WTC11 (cell line): ENCODE data around the gene DHRS9. TPM values are rescaled to one million over a fixed set of nuclear protein-coding genes. Genes with fewer than 3 reads are reported as not detected.

Source experiments
- ATAC-seq: fragments of 200-7000 bp; cut with Tn5 transposase; 2 replicates; pipeline ENCODE4 v1.10.0; 2021; ENCODE audit warnings: mild to moderate bottlenecking, moderate library complexity
- CTCF ChIA-PET: fragments of 300-600 bp; sonication (Branson Sonifier 250); formaldehyde crosslinking; loops from one replicate; lab custom pipeline; 2021; ENCODE audit warnings: antibody characterized with exemption; lab: Charles Lee
- POLR2A ChIA-PET: fragments of 350-600 bp; sonication (Branson Sonifier 250); formaldehyde crosslinking; loops from one replicate; lab custom pipeline; 2021; ENCODE audit warnings: antibody characterized with exemption; lab: Charles Lee
- DNase-seq: peaks from one replicate; pipeline ENCODE4 v3.0.0; 2021; ENCODE audit warnings: low spot score
- H3K27ac Mint-ChIP-seq: 2 replicates; pipeline ENCODE4 v1.8.0; 2021; ENCODE audit warnings: mixed read lengths
- H3K27me3 Mint-ChIP-seq: 2 replicates; pipeline ENCODE4 v1.8.0; 2021; ENCODE audit warnings: low read depth, mild to moderate bottlenecking, moderate library complexity, mixed read lengths
- H3K36me3 Mint-ChIP-seq: 2 replicates; pipeline ENCODE4 v1.8.0; 2021; ENCODE audit warnings: mixed read lengths
- H3K4me1 Mint-ChIP-seq: 2 replicates; pipeline ENCODE4 v1.8.0; 2022; ENCODE audit warnings: mixed read lengths
- H3K4me3 Mint-ChIP-seq: 2 replicates; pipeline ENCODE4 v1.8.0; 2021; ENCODE audit warnings: mild to moderate bottlenecking, moderate library complexity, mixed read lengths
- H3K9me3 Mint-ChIP-seq: 2 replicates; pipeline ENCODE4 v1.8.0; 2021; ENCODE audit warnings: mixed read lengths
- AR ChIP-seq: fragments of 250-450 bp; sonication (Bioruptor Pico); IDR thresholded peaks from 2 replicates; pipeline ENCODE4 v1.9.0; 2021; ENCODE audit warnings: mild to moderate bottlenecking
- ARID4B ChIP-seq: sonication (generic); formaldehyde crosslinking; IDR thresholded peaks from 2 replicates; pipeline ENCODE4 v1.8.0; 2023; ENCODE audit warnings: missing genetic modification reagents, mild to moderate bottlenecking, borderline replicate concordance
- E2F5 ChIP-seq: sonication (generic); formaldehyde crosslinking; IDR thresholded peaks from 2 replicates; pipeline ENCODE4 v1.8.1; 2022; ENCODE audit warnings: mild to moderate bottlenecking, moderate library complexity, missing genetic modification reagents
- ESRRA ChIP-seq: sonication (generic); formaldehyde crosslinking; IDR thresholded peaks from 2 replicates; pipeline ENCODE4 v1.8.1; 2022; ENCODE audit warnings: mild to moderate bottlenecking, missing genetic modification reagents, borderline replicate concordance
- IRF1 ChIP-seq: sonication (generic); formaldehyde crosslinking; IDR thresholded peaks from 2 replicates; pipeline ENCODE4 v1.8.0; 2023; ENCODE audit warnings: missing genetic modification reagents
- OVOL2 ChIP-seq: fragments of 250-450 bp; sonication (Bioruptor Pico); IDR thresholded peaks from 2 replicates; pipeline ENCODE4 v1.9.0; 2021; ENCODE audit warnings: mild to moderate bottlenecking, borderline replicate concordance
- PRDM15 ChIP-seq: sonication (generic); formaldehyde crosslinking; IDR thresholded peaks from 2 replicates; pipeline ENCODE4 v1.8.0; 2022; ENCODE audit warnings: missing genetic modification reagents
- TCF7 ChIP-seq: sonication (generic); formaldehyde crosslinking; IDR thresholded peaks from 2 replicates; pipeline ENCODE4 v1.8.0; 2022; ENCODE audit warnings: mild to moderate bottlenecking, low read depth, missing genetic modification reagents, moderate library complexity
- TEAD4 ChIP-seq: sonication (generic); formaldehyde crosslinking; IDR thresholded peaks from 2 replicates; pipeline ENCODE4 v1.8.0; 2022; ENCODE audit warnings: mild to moderate bottlenecking, missing genetic modification reagents
- ZNF396 ChIP-seq: fragments of 250-450 bp; sonication (Bioruptor Pico); IDR thresholded peaks from 2 replicates; pipeline ENCODE4 v1.8.0; 2021; ENCODE audit warnings: mild to moderate bottlenecking, moderate library complexity, borderline replicate concordance
- ZNF416 ChIP-seq: fragments of 250-450 bp; sonication (Bioruptor Pico); IDR thresholded peaks from 2 replicates; pipeline ENCODE4 v1.9.0; 2021; ENCODE audit warnings: mild to moderate bottlenecking, inconsistent platforms
- total RNA-seq: library from RNA; stranded (reverse); gene quantifications from 3 replicates; pipeline ENCODE4 v1.2.3, GENCODE V29; 2021
- TF ChIP-seq, protein P1 (sequence below): sonication (generic); formaldehyde crosslinking; IDR thresholded peaks from 2 replicates; pipeline ENCODE4 v1.8.0; 2022; ENCODE audit warnings: mild to moderate bottlenecking, missing genetic modification reagents
- TF ChIP-seq, protein P2 (sequence below): sonication (generic); formaldehyde crosslinking; IDR thresholded peaks from 2 replicates; pipeline ENCODE4 v1.8.1; 2023; ENCODE audit warnings: mild to moderate bottlenecking, moderate library complexity, missing genetic modification reagents

DHRS9 gene
- total RNA-seq, 1 experiment from 2014 or later = not detected

DNA sequence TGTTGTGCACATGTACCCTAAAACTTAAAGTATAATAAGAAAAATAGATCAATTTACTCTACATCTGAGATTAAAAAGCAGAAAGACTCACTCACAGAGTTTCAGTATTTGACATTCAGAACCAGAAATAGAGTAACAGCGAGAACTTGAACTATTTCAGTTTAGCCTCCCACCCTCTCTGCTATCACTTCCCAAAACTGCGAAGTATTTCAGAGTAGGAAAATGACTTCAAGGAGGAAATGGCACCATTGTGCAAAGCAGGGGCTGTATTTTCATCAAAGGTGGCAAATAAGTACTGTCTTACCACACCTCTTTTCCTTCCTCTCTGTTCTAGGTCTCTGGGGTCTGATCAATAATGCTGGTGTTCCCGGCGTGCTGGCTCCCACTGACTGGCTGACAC is 13.6 kb downstream of the DHRS9 start:
- H3K27ac Mint-ChIP-seq = no peak overlapping the region
- no peak overlapping the region for H3K4me3 Mint-ChIP-seq
- CTCF ChIA-PET = no interaction called here
- H3K27me3 Mint-ChIP-seq = no peaks in the 10 kb centered on the region
- H3K36me3 Mint-ChIP-seq = no peaks in the 10 kb centered on the region
- DNase-seq = no peak
- no peak for ATAC-seq
- POLR2A ChIA-PET = no interaction called here
- no peak for TF ChIP-seq ESRRA (CRISPR knock-in tag)
- TF ChIP-seq, protein P1, sequence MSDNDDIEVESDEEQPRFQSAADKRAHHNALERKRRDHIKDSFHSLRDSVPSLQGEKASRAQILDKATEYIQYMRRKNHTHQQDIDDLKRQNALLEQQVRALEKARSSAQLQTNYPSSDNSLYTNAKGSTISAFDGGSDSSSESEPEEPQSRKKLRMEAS (CRISPR knock-in tag) = no peak
- no peak for TF ChIP-seq ZNF396 (CRISPR knock-in tag)
- no peak for TF ChIP-seq TEAD4 (CRISPR knock-in tag)
- TF ChIP-seq E2F5 (CRISPR knock-in tag) = no peak
- TF ChIP-seq OVOL2 = no peak
- no peak for TF ChIP-seq TCF7
- no peak for TF ChIP-seq ARID4B (CRISPR knock-in tag)
- TF ChIP-seq AR (CRISPR knock-in tag) = no peak
- no peak for TF ChIP-seq IRF1 (CRISPR knock-in tag)
- no peak for TF ChIP-seq ZNF416 (CRISPR knock-in tag)
- no peak for TF ChIP-seq PRDM15 (CRISPR knock-in tag)
- TF ChIP-seq, protein P2, sequence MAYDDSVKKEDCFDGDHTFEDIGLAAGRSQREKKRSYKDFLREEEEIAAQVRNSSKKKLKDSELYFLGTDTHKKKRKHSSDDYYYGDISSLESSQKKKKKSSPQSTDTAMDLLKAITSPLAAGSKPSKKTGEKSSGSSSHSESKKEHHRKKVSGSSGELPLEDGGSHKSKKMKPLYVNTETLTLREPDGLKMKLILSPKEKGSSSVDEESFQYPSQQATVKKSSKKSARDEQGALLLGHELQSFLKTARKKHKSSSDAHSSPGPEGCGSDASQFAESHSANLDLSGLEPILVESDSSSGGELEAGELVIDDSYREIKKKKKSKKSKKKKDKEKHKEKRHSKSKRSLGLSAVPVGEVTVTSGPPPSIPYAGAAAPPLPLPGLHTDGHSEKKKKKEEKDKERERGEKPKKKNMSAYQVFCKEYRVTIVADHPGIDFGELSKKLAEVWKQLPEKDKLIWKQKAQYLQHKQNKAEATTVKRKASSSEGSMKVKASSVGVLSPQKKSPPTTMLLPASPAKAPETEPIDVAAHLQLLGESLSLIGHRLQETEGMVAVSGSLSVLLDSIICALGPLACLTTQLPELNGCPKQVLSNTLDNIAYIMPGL (CRISPR knock-in tag) = no peak
- H3K4me1 Mint-ChIP-seq = no peaks in the 10 kb centered on the region
- no peaks in the 10 kb centered on the region for H3K9me3 Mint-ChIP-seq
